ENCODE data around the gene RNU7-1. TPM values are rescaled to one million over a fixed set of nuclear protein-coding genes. Genes with fewer than 3 reads are reported as not detected.
"Not testable (repeated sequence)": the region's sequence is repeated elsewhere in the genome, so short reads cannot be mapped to it uniquely, and the experiment has no call there.

Gene RNU7-1
- not detected for polyA plus RNA-seq (ENCODE audit: insufficient read length in 10 of 10)
- long read RNA-seq, donor 1, partial matches to known transcripts: 0 of 2 reads
- long read RNA-seq, donor 1, other reads (novel, unspliced or antisense): 0 of 2 reads
- long read RNA-seq, donor 2, partial matches to known transcripts: 0 of 1 reads
- long read RNA-seq, donor 2, other reads (novel, unspliced or antisense): 0 of 1 reads
- long read RNA-seq, donor 3: 0 reads
- long read RNA-seq, donor 4, partial matches to known transcripts: 0 of 1 reads
- long read RNA-seq, donor 4, other reads (novel, unspliced or antisense): 0 of 1 reads
- long read RNA-seq, donor 5, partial matches to known transcripts: 0 of 1 reads
- long read RNA-seq, donor 5, other reads (novel, unspliced or antisense): 0 of 1 reads
- long read RNA-seq, donor 6, partial matches to known transcripts: 0 of 1 reads
- long read RNA-seq, donor 6, other reads (novel, unspliced or antisense): 0 of 1 reads
- long read RNA-seq, donor 7, partial matches to known transcripts: 0 of 2 reads
- long read RNA-seq, donor 7, other reads (novel, unspliced or antisense): 0 of 2 reads
- long read RNA-seq, donor 8, transcript RNU7-1-201 (1 exons, 63 nt): major isoform, 6 of 6 reads
- long read RNA-seq, donor 8, partial matches to known transcripts: 0 of 6 reads
- long read RNA-seq, donor 8, other reads (novel, unspliced or antisense): 0 of 6 reads
- long read RNA-seq, donor 9, partial matches to known transcripts: 0 of 1 reads
- long read RNA-seq, donor 9, other reads (novel, unspliced or antisense): 0 of 1 reads

DNA sequence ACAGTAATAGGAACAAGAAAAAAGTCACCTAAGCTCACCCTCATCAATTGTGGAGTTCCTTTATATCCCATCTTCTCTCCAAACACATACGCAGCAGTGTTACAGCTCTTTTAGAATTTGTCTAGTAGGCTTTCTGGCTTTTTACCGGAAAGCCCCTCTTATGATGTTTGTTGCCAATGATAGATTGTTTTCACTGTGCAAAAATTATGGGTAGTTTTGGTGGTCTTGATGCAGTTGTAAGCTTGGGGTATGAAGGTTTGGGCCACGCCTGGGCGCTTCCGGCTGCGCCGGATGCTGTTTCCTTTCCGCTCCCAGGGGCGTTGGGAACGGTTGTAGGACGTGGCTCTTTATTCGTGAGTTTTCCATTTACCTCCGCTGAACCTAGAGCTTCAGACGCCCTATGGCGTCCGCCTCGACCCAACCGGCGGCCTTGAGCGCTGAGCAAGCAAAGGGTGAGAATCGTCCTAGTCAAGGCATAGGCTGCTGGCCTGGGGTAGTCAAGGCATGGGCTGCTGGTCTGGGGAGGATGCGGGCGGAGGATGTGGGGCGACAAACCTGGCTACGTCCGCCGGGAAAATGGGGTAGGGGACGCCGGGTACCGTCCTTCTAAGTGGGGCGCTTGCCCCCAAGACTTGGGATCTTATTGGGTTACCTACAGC lies at the start of gene RNU7-1, which contains the start of gene C12orf57:
TSS of gene RNU7-1 (plus strand) at position 95 of the 659 bp plus-strand sequence.
TSS of gene C12orf57 (plus strand) at position 301 of the 659 bp plus-strand sequence. CDS start at position 401, 100 bp downstream.
- DNase-seq: peak; percentile 94 to 95 (median 94)

DNA sequence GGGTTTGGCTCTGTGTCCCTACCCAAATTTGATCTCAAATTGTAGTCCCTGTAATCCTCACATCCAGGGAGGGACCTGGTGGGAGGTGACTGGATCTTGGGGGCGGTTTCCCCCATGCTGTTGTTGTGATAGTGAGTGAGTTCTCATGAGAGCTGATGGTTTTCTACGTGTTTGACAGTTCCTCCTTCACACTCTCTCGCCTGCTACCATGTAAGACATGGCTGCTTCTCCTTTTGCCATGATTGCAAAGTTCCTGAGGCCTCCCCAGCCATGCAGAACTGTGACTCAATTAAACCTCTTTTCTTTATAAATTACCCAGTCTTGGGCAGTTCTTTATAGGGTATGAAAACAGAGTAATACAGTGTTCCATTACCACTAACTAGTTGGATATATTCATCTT lies 49.3 kb upstream of the RNU7-1 start:
- DNase-seq: no peak

DNA sequence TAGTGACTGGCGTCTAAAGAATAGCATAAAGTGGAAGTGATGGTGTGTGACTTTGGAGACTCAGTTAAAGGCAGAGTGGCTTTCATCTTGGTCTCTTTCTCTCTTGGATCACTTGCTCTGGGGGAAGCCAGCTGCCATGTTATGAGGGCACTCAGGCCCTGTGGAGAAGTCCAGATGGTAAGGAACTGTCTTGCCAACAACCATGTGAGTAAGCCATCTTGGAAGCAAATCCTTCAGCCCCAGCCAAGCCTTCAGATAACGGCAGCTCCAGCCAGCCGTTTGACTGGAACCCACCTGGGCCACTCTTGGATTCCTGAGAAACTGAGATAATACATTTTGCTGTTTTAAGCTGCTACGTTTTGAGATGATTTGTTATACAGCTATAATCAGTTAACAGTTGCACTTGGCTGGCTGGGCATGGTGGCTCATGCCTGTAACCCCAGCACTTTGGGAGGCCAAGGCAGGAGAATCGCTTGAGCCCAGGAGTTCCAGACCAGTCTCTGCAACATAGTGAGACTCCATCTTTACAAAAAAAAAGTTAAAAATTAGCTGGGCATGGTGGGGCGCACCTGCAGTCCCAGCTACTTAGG lies 46.7 kb upstream of the RNU7-1 start:
- no peak for DNase-seq

DNA sequence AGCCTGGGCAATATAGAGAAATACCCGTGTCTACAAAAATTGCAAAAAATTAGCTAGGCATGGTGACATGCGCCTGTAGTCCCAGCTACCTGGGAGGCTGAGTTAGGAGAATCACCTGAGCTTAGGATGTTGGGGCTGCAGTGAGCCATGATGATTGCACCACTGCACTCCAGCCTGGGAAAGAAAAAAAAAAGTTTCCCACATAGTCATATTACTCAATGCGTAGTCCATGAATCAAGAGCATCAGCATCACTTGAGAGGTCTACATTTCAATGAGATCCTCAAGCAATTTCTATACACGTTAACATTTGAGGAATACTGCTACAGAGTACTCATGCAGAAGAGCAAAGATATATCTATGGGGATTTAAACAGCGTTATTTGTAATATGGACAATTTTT lies 44.2 kb upstream of the RNU7-1 start:
- no peak for DNase-seq

DNA sequence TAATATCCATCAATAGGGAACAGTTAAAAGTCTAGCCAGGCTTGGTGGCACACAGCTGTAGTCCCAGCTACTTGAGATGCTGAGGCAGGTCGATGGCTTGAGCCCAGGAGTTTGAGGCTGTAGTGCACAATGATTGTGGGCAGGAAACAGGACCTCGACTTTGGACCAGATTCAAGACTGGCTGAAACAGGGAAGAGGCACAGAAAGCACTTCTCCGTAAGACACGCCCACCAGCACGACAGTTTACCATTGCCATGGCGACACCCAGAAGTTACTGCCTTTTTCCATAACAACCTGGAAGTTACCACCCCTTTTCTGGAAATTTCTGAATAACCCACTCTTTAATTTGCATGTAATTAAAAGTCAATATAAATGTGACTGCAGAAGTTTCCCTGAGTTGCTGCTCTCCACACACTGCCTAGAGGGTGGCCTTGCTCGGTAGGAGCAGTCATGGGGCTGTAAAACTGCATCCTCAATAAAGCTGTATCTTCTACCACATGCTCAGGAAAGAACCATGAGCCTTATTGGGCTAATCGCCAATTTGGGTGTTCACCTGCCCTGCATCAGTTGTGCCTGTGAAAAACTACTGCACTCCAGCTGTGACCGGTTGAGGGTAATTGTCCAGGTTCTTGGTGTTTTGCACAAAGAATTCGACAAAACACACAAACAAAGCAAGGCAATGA lies 43.6 kb upstream of the RNU7-1 start:
- peak in 2 of 3 donors; percentile 49 to 59 for DNase-seq

DNA sequence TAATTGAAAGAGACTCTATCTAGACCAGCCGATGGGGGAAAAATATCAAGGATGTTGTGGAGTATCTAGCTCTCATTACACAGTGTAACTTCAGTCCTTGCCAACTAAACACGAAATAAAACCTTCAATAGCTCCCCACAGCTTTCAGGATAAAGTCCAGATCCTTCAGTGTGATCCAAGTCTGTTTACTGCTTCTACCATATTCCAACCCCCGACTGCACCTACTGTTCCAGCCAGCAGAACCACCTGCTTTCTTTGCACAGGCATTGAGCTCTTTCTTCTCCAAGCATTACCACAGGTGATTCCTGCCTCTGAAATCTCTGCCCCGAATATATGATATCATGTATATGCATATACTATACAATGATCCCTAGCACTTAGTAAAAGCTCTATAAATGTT lies 41.2 kb upstream of the RNU7-1 start:
- no peak for DNase-seq

DNA sequence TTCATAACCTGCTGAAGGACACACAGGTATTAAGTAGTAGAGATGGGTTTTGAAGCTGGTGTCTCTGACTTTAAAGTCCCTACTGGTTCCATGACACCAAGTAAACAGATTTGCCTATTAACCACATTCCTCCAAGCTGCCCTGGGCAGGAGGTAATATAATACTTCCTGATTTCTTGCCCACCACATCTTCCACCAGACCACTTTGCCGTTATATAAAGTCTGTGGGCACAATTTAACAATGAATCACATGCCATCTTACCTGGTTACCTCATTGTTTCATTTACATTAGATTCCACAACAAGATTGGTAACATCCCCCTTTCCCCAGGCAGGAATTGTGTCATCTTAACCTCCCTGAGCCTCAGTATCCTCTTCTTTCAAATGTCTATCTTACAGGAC lies 39.9 kb upstream of the RNU7-1 start:
- no peak for DNase-seq

DNA sequence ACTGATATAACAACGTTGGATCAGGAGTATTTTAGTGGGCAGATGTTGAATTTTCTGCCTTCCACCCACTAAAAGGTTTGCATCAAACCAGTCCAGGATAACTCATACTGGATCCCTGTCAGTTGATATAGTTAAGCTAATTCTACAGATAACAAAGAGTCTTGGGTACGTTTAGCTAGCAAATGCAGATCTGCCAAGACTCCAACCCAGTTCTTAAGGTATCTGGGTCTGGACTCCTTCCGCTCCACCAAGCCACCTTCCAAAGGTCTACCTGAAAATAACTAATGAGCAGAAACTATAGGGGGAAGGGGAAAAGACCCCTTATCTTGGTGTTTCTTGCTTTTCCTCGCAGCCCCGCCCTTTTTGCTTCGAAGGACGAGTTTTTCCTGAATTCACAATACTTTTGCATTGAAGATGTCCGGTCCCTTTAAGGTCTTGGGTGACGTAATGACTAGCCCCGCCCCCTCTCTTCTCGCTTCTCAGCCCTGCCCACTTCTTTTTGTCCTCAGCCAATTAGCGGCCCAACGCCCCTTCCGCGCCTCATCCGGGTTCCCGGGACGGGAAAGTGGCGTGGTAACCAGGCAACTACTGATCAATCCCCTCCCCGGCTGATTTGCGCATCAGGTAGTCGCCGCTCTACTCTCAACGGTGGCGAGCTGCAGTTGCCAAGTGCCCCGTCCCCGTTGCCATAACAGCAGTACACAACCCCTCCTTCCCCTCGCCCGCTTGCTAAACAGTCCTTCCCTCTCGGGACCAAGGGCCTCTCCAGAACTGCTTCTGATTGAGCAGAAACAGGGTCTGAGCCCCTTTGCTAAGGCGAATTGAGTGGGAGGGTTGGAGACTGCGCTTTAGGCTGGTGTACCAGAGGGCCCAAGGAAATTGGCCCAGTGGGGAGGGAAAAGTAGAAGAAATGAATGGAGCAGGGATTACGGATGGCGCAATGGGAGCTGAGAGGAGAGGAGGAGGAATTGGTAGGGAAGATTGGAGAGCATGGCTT lies 39.0 kb upstream of the RNU7-1 start, which contains the start of gene LRRC23:
TSS of gene LRRC23 (plus strand) at position 543 of the 997 bp plus-strand sequence. CDS start 812 bp downstream, outside the sequence.
- peak; percentile 96 to 98 (median 97) for DNase-seq

DNA sequence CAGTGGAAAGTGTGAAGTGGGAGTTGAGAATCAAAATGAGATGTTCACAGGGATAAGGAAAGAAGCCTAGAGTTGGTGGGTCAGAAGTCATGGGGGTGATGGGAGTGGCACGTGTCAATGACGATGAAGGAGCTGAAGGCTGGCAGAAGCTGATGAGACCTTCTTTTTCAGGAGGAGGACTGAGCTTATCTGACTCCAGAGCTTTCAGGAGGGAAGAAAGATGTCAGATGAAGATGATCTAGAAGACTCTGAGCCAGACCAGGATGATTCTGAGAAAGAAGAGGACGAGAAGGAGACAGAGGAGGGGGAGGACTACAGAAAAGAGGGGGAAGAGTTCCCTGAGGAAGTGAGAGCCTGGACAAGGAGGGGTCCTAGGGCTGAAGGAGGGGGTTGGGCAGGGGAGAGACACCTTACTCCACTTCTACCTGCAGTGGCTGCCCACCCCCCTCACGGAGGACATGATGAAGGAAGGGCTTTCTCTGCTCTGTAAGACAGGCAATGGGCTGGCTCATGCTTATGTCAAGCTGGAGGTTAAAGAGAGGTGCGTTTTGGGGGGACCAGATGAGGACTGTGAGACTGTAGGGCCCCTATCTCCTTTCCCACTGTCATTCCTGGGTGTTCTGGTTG lies 38.1 kb upstream of the RNU7-1 start:
- DNase-seq: no peak

DNA sequence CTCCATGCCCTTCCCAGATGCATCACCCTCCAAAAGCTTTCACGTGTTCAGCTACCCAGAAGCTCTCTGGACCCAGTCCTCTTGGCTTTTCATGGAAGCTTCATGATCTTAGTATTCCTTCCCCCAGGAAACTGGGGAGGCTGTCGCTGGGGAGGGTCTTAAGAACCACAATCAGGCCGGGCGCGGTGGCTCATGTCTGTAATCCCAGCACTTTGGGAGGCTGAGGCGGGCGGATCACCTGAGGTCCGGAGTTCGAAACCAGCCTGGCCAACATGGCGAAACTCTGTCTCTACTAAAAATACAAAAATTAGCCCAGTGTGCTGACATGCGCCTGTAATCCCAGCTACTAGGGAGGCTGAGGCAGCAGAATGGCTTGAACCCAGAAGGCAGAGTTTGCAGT lies 35.5 kb upstream of the RNU7-1 start:
- DNase-seq: not testable (repeated sequence)

DNA sequence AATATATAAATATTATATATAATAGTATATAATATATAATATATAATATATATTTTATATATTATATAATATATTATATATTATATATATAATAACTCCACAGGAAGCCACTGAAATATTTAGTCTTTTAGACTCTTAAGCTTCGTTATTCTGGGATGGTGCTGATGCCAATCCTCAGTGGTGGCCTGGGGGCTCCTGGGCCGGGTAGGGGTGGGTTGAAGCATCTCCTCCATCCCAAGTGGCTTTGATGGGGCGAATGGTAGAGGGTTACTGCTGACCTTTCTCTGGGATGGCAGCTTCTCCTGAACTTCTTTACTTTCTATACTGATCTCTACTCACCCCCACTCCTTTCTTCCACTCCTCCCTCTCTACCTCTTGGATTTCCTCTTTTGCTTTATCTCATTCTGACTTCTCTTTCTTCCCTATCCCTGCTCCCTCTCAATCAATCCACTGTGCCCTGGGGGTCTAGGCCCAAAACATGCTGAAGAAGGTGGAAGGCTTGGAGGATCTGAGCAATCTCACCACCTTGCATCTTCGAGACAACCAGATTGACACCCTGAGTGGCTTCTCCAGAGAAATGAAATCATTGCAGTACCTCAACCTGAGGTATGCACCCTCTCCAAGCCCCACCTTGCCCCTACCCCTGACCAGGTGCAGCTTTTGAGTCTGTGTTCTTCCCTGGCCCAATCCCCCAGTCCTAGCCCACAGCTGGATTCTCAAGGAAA lies 34.0 kb upstream of the RNU7-1 start:
- no peak for DNase-seq

DNA sequence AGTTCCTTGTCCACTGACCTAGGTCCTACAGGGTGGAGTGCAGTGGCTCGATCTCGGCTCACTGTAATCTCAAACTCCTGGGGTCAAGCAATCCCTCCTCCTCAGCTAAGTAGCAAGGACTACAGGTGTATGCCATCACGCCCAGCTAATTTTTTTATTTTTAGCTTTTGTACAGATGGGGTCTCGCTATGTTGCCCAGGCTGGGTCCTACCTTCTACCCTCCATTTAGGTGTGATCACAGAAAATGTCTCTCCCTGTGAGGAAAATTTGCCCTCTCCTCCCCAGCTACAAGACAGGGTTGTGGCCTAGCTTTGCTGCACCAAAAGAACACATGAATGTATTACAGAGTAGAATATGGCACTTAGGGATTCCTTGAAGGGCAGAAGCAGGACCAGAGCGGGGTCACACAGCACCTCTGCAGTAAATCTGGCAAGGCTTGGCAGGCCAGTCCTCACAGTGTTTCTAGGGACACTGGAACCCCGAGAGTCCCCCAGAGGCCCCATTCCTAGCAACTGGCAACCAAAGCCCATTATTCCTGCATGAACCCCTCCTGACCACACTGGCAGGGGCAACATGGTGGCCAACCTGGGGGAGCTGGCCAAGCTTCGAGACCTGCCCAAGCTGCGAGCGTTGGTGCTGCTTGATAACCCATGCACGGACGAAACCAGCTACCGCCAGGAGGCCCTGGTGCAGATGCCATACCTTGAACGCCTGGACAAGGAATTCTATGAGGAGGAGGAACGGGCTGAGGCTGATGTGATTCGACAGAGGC lies 31.3 kb upstream of the RNU7-1 start:
- DNase-seq: no peak

DNA sequence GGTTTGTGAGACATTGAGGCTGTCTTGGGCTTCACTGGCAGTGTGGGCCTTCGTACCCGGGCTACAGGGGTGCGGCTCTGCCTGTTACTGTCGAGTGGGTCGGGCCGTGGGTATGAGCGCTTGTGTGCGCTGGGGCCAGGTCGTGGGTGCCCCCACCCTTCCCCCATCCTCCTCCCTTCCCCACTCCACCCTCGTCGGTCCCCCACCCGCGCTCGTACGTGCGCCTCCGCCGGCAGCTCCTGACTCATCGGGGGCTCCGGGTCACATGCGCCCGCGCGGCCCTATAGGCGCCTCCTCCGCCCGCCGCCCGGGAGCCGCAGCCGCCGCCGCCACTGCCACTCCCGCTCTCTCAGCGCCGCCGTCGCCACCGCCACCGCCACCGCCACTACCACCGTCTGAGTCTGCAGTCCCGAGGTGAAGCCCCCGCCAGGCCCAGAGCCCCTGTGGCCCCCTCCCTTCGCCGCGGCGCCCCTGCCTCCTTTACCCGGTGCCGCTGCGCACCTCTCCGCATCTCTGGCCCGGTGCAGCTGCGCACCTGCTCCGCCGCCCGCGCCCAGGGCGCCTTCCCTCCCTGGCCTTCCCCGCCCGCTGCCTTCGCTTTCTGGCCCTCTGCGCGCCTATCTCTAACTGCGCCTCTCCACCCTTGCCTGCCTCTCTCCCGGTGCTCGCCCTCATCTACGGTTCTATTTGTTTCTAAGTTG lies 29.2 kb upstream of the RNU7-1 start, which contains the start of gene ENO2:
TSS of gene ENO2 (plus strand) at position 335 of the 701 bp plus-strand sequence. CDS start 1,253 bp downstream, outside the sequence.
- peak in 1 of 3 donors; percentile 87 for DNase-seq

DNA sequence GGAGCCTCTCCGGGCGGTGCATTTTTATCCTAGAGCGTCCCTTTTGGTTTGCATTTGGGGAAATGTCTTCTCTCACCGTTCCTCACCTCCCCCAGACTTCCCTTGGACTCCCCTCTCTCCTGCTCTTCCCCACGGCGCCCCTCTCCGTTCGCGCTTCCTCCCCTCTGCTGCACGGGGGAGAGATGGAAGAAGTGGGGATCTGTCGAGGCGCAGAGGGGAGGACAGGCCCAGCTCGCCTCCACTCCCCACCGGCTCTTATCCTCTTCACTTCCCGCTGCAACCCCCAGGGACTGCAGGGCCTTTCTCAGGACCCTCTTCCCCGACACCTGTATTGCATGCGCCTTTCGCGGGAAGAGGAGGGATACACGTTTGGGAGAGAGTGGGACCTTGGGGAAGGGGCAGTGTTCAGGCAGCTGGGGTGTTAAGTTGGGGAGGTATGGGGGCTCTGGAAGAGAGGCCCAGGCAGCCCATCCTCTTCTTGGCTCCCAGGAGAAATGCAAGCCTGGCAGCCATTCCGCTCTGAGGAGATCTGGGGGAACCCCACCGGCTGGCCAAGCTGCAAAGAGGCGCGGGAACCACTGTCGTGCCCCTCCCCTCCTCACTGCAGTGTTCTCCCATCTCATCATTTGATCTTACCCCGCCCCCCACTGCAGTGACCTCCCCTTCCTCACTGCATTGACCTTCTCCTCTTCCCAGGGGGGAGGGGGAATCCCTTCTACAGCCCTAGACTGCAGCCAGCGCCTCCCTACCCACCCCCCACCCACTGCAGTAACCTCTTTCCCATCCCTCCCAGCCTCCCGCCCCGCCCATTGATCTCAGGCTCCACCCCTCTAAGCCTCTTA lies 28.4 kb upstream of the RNU7-1 start:
- no peak for DNase-seq

DNA sequence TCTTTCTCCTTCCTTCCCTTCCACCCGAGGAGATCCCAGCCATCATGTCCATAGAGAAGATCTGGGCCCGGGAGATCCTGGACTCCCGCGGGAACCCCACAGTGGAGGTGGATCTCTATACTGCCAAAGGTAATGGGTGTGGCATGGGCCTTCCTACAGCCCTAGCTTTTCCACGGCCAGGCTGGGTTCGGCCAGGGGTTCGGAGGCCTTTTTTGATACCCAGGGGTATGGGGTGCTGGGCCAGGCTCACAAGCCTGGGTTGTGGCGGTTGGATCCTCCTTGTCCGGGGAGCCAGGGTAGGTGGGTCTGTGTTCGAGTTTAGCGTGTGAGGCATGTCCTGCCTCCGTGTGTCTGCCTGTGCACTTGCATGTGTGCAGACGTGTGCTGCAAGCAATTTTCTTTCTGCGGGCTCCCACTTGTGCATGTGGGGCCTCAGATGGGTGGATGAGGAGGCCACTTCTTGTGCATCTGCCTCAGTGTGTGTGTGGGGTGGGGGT lies 27.8 kb upstream of the RNU7-1 start:
- DNase-seq: no peak
